HepG2 (cell line): Measurements from ENCODE around the gene NEU1. TPM values are rescaled to one million over a fixed set of nuclear protein-coding genes. Genes with fewer than 3 reads are reported as not detected.

Experiments used
- JUNB ChIP-seq: sonication (generic); formaldehyde crosslinking; IDR thresholded peaks from 2 replicates; pipeline ENCODE4 v1.8.0; 2022; ENCODE audit warnings: missing genetic modification reagents, mild to moderate bottlenecking, borderline replicate concordance
- RXRA ChIP-seq: sonication (generic); formaldehyde crosslinking; IDR thresholded peaks from 2 replicates; pipeline ENCODE4 v1.5.1; 2020; ENCODE audit warnings: missing genetic modification reagents
- SP1 ChIP-seq, 2 experiments: fragments of 450-650 bp in 1 of 2; sonication (generic) in 1 of 2; formaldehyde crosslinking in 1 of 2; IDR thresholded peaks; 2 replicates each; pipeline versions ENCODE4 v1.4.0 to v1.6.1; 2016 to 2020; ENCODE audit warnings: missing genetic modification reagents in 1 of 2
- TRIM24 ChIP-seq: sonication (generic); formaldehyde crosslinking; IDR thresholded peaks from 2 replicates; pipeline ENCODE4 v1.8.0; 2022; ENCODE audit warnings: mild to moderate bottlenecking, missing genetic modification reagents
- ZBED4 ChIP-seq: sonication (generic); formaldehyde crosslinking; IDR thresholded peaks from 2 replicates; pipeline ENCODE4 v1.4.0; 2020; ENCODE audit warnings: missing genetic modification reagents, borderline replicate concordance
- ZMYM4 ChIP-seq: sonication (generic); formaldehyde crosslinking; IDR thresholded peaks from 2 replicates; pipeline ENCODE4 v1.8.1; 2023; ENCODE audit warnings: mild to moderate bottlenecking, missing genetic modification reagents
- ZNF512B ChIP-seq: sonication (generic); formaldehyde crosslinking; IDR thresholded peaks from 2 replicates; pipeline ENCODE4 v1.5.1; 2020; ENCODE audit warnings: missing genetic modification reagents, mild to moderate bottlenecking, borderline replicate concordance
- ZNF549 ChIP-seq: sonication (generic); formaldehyde crosslinking; IDR thresholded peaks from 2 replicates; pipeline ENCODE4 v1.5.0; 2020; ENCODE audit warnings: missing genetic modification reagents
- ZNF569 ChIP-seq: sonication (generic); formaldehyde crosslinking; IDR thresholded peaks from 2 replicates; pipeline ENCODE4 v1.5.0; 2020; ENCODE audit warnings: mild to moderate bottlenecking, missing genetic modification reagents, moderate library complexity, borderline replicate concordance
- ZNF761 ChIP-seq: sonication (generic); formaldehyde crosslinking; conservative IDR thresholded peaks from 2 replicates; pipeline ENCODE4 v1.4.0; 2020; ENCODE audit warnings: mild to moderate bottlenecking, missing genetic modification reagents
- polyA plus RNA-seq, 8 experiments: library from polyadenylated mRNA; depleted of rRNA in 3 of 8; stranded (reverse) in 7 of 8; unstranded in 1 of 8; fragments of >200 nt; fragmentation: Illumina TruSeq in 4 of 8; extraction: Trizol in 4 of 8; gene quantifications; 2 replicates each; pipeline versions ENCODE4 v1.2.1 to v1.2.3, GENCODE V29; 2011 to 2016; ENCODE audit warnings: low read depth in 4 of 8, missing spikeins in 1 of 8, mixed read lengths in 1 of 8; ENCODE audit not compliant: insufficient read depth in 1 of 8
- total RNA-seq, 5 experiments: library from RNA; depleted of rRNA; stranded (reverse); fragments of >200 nt; fragmentation: Illumina TruSeq; extraction: Trizol; gene quantifications; 2 replicates each; pipeline ENCODE4 v1.2.3, GENCODE V29; 2016; ENCODE audit warnings: low read depth in 1 of 5
- TF ChIP-seq, protein P1 (sequence below): sonication (generic); formaldehyde crosslinking; IDR thresholded peaks from 2 replicates; pipeline ENCODE4 v1.4.0; 2020; ENCODE audit warnings: missing genetic modification reagents
- TF ChIP-seq, protein P2 (sequence below): sonication (generic); formaldehyde crosslinking; IDR thresholded peaks from 2 replicates; pipeline ENCODE4 v1.8.1; 2023; ENCODE audit warnings: mild to moderate bottlenecking, inconsistent platforms, moderate library complexity, missing genetic modification reagents, borderline replicate concordance
- TF ChIP-seq, protein P3 (sequence below): sonication (generic); formaldehyde crosslinking; IDR thresholded peaks from 2 replicates; pipeline ENCODE4 v1.4.0; 2020; ENCODE audit warnings: missing genetic modification reagents

Gene NEU1
- total and polyA plus RNA-seq, 2 of the 13 experiments (the other 11 are each of a cell fraction or from before 2014, with no cell fraction given): 215 to 297 TPM

- peak; percentile 44; the same call in 1 of the 2 replicates for TF ChIP-seq RXRA (CRISPR knock-in tag)
- TF ChIP-seq ZBED4 (CRISPR knock-in tag): peak; percentile 50; the same call in 1 of the 2 replicates
- no peak for TF ChIP-seq ZNF569 (CRISPR knock-in tag)
- TF ChIP-seq, protein P1, sequence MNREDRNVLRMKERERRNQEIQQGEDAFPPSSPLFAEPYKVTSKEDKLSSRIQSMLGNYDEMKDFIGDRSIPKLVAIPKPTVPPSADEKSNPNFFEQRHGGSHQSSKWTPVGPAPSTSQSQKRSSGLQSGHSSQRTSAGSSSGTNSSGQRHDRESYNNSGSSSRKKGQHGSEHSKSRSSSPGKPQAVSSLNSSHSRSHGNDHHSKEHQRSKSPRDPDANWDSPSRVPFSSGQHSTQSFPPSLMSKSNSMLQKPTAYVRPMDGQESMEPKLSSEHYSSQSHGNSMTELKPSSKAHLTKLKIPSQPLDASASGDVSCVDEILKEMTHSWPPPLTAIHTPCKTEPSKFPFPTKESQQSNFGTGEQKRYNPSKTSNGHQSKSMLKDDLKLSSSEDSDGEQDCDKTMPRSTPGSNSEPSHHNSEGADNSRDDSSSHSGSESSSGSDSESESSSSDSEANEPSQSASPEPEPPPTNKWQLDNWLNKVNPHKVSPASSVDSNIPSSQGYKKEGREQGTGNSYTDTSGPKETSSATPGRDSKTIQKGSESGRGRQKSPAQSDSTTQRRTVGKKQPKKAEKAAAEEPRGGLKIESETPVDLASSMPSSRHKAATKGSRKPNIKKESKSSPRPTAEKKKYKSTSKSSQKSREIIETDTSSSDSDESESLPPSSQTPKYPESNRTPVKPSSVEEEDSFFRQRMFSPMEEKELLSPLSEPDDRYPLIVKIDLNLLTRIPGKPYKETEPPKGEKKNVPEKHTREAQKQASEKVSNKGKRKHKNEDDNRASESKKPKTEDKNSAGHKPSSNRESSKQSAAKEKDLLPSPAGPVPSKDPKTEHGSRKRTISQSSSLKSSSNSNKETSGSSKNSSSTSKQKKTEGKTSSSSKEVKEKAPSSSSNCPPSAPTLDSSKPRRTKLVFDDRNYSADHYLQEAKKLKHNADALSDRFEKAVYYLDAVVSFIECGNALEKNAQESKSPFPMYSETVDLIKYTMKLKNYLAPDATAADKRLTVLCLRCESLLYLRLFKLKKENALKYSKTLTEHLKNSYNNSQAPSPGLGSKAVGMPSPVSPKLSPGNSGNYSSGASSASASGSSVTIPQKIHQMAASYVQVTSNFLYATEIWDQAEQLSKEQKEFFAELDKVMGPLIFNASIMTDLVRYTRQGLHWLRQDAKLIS (CRISPR knock-in tag): 0 out of 2 replicates have a peak, but pooled peaks have one; percentile 66
- peak; percentile 72; the same call in 1 of the 2 replicates for TF ChIP-seq ZNF512B (CRISPR knock-in tag)
- TF ChIP-seq JUNB (CRISPR knock-in tag): no peak
- TF ChIP-seq, protein P2, sequence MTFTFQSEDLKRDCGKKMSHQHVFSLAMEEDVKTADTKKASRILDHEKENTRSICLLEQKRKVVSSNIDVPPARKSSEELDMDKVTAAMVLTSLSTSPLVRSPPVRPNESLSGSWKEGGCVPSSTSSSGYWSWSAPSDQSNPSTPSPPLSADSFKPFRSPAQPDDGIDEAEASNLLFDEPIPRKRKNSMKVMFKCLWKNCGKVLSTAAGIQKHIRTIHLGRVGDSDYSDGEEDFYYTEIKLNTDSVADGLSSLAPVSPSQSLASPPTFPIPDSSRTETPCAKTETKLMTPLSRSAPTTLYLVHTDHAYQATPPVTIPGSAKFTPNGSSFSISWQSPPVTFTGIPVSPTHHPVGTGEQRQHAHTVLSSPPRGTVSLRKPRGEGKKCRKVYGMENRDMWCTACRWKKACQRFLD (CRISPR knock-in tag): no peak; the same call in 1 of the 2 replicates
- no peak for TF ChIP-seq ZNF761 (CRISPR knock-in tag)
- TF ChIP-seq, protein P3, sequence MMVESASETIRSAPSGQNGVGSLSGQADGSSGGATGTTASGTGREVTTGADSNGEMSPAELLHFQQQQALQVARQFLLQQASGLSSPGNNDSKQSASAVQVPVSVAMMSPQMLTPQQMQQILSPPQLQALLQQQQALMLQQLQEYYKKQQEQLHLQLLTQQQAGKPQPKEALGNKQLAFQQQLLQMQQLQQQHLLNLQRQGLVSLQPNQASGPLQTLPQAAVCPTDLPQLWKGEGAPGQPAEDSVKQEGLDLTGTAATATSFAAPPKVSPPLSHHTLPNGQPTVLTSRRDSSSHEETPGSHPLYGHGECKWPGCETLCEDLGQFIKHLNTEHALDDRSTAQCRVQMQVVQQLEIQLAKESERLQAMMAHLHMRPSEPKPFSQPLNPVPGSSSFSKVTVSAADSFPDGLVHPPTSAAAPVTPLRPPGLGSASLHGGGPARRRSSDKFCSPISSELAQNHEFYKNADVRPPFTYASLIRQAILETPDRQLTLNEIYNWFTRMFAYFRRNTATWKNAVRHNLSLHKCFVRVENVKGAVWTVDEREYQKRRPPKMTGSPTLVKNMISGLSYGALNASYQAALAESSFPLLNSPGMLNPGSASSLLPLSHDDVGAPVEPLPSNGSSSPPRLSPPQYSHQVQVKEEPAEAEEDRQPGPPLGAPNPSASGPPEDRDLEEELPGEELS (CRISPR knock-in tag): no peak
- no peak for TF ChIP-seq TRIM24 (CRISPR knock-in tag)
- no peak for TF ChIP-seq SP1 (IDR thresholded peaks at IDR 0.05)
- TF ChIP-seq SP1 (CRISPR knock-in tag; IDR thresholded peaks at IDR 0.05): peak; percentile 46; the same call in 1 of the 2 replicates
- TF ChIP-seq ZNF549 (CRISPR knock-in tag): no peak
- peak; percentile 89 for TF ChIP-seq ZMYM4 (CRISPR knock-in tag)
Observed at GRCh38 chr6:31827286-31828079, 35.1 kb downstream of the NEU1 start, which contains the start of gene HSPA1B (continued).
